Non-pigmented ciliary epithelial cell (primary cell): ENCODE results near the gene ITGB8.

Experiments
- DNase-seq: peaks from one replicate; pipeline ENCODE4 v3.0.0-alpha.2; 2010; ENCODE audit warnings: low read depth

ITGB8 gene

DNA sequence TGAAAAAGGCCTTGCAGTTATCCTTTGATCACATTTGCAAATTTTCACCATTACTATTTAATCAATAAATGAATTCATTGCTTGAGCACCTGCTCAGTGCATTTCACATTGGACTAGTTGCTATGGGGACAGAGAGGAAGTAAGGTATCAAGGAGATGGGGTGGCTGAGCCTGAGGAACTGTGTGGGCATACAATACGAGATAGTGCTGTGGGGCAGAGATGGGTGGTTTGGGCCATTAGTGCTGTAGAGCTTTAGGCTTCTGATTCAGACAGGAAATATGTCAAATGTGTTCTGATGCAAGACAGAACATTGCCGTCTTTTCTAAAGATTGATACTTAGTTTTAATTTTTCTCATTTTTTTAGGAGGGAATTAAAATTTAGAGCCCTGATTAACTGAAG is 13.2 kb downstream of the ITGB8 start:
- no peak for DNase-seq

GRCh38 chr7:20344396-20344795 is 13.7 kb downstream of the ITGB8 start:
- DNase-seq: no peak

DNA sequence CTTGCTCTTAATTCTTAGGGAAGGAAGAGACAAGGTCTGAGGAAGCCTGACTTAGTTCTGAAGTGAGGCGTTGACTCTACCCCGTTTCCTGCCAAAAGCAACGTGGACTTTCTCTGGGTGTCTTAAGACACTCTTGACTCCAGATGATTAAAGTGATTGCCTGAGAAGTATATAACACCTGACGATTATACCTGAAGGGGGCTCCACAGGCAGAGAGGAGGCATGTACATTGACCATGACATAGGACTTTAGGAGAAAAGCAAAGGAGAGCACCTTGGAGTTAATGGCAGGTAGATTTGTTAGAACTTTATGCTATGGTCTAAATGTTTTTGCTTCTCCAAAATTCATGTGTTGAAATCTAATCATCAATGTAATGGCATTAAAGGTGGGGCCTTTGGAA is 15.9 kb downstream of the ITGB8 start:
- no peak for DNase-seq

DNA sequence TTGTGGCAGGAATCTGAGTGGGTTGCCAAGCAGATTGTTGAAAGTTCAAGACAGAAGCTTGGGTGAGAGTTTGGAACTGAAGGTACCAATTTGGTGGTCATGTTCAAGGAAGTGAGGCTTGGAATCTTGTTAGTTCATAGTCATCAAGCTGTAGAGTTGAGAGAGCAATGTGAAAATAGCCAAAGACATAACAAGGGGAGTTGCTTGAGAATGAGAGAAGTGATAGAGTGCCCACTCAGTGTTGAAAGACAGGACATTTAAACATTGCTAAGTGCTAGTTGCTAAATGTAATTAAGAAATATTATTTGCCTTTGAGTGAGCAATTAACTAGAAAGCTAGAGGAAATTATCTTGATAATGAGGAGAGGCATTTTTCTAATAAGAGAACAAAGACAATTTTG is 17.0 kb downstream of the ITGB8 start:
- DNase-seq: no peak

DNA sequence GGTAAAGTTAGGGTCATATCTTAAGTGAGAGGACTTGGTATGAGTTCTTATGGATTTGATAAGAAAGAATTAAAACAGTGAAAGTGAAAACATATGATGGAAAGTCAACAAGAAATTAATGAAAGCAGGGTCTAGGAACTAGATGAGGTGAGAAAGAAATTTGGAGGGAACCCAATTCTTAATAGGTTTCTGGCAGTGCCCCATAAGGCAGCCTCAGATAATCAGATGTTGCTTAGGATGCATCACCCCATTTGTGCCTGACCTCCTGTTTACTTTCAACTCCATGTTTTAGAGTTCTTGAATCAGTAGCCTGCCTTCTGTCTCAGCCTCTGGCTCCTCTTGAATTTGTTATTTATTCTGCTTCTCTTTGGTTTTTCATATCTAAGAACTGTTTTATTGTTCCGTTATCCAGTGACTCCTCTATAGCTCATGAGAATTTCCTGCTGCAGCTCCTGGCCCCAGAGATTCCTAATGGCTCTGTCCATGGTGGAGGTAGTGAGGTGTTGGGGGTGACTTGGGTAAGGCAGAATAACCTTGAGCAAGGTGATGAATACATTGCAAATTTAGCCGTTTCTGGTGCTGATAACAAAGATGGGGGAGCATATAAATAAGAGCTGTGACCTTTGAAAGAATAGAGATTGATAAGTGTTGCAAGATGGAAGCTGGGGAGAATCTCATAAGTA is 17.6 kb downstream of the ITGB8 start:
- no peak for DNase-seq

DNA sequence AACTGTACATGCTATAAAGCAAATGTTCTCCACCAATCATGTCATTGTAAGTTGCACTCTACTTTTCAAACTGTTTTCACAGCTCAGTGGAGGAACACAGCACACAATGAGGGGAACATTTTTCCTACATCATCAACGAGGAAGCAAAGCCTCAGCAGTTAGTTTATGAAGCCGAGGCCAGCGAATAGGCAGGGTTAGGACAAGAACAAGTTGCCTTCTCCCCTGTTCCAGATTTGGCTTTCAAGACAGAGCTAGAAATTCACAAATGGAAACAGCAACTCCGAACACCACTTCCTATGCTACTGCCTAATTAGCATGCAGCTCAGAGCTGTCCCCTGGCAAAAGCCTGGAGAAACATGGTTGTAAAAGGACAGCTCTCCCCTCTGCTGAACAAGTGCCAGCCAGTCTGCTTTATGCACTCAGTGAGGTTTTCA is 19.8 kb downstream of the ITGB8 start:
- DNase-seq: no peak

DNA sequence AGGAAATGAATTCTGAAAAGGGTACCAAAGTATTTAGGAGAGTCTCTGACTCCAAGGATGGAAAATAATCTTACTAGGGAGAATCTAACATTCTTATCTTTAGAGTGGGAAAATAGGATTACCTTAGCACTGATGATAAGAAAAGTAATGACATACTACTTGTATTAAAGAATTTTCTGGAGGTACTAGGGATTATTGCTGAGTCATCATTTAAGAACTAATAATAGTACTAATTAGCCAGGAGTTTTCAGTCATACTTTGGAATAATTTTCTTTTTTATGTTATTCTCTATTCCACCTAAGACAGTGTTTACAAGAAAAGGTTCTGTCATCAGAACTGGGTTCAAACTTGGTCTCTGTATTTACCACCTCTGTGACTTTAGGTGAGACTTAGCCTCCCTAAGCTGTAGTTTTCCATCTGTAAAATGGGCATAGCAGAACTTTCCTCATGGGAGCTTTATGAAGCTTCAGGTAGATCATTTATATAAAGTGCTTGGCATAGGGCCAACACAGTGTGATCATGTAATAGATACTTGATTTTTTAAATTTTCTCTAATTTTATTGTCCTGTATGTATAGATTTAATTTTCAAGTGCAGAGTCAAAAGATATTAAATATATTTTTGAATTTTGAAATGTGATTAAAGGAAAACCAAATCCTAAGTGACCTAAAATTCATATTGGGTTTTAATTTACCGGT is 20.4 kb downstream of the ITGB8 start:
- no peak for DNase-seq

- no peak for DNase-seq
Observed at GRCh38 chr7:20351901-20352300, 21.2 kb downstream of the ITGB8 start.

DNA sequence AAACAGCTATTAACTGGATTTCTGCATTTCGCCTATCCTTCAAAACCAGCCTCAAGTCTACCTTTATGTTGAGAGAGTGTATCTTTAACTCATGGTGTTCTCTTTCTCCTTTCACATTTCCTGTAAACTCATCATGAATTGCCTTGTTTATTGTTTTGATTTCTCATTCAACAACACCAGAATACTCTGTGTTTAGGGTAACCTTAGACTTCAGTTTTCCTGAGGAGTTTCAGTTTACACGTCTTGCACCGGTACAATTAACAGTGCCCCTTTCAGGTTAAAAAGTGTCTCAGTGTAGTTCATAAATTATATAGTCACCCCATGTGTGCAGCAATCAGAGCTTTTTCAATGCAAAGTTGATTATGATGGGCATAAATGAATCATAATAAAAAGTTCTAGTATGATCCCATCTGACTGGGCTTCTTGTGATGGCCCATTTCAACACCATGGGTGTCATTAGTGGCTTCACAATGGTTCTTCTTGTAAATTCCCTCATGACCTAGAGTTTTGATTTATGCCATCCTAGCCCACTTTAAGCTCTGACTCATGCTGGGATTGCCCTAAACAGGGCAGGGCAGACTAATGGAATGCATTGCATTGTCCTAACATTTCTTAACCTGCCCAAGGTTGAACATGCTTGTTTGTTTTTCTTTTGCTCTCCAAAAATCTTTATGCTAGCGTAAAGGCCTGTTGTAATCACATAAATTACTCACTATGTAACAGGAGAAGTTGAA is 22.0 kb downstream of the ITGB8 start:
- no peak for DNase-seq

- DNase-seq: no peak
Observed at GRCh38 chr7:20354610-20355528, 24.2 kb downstream of the ITGB8 start.

DNA sequence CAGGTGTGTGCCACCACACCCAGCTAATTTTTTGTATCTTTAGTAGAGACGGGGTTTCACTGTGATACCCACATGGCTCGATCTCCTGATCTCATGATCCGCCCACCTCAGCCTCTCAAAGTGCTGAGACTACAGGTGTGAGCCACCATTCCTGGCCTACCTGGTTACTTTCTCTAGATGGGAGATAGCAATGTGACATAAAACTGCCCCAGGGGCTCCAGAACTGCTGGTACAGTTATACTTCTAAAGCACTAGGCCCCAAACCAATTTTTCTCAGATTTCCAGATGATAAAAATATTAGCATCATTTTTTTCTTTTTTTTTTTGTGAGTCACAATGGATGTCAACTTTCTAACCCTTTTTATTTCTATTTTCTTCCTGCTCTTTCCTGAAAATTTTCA is 27.4 kb downstream of the ITGB8 start:
- no peak for DNase-seq

GRCh38 chr7:20358762-20359282 is 28.1 kb downstream of the ITGB8 start:
- DNase-seq: no peak

- no peak for DNase-seq
Observed at GRCh38 chr7:20359341-20359963, 28.8 kb downstream of the ITGB8 start.

DNA sequence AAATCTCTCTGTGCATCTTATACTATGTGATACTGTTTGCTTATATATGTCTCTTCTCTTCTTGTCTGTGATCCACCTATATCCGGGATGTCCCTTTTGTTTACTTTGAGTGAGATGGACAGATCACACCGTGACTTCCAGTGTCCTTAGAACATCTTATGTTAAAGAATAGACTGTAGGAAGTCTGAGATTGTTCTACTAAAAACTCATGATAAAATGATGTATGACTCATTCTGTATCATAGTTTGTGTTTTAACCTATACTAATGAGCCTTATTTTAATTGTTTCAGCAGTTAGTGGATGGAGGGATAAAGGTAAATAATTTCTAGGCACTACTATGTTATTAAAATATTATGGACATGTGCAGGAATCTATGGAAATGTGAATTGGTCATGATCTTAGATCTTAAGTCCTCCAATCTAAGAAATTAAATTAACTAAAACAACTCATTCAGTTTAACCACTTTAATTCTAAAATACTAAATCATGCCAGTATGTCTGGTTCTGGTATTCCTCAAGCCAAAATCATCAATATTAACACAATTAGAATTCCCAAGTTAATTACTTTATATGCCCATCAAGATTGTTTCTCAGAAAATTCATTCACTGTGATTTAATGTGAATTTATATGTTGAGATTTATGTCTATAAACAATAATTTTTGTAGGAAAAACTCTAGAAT is 32.0 kb downstream of the ITGB8 start:
- no peak for DNase-seq

- DNase-seq: no peak
Observed at GRCh38 chr7:20364571-20365196, 34.0 kb downstream of the ITGB8 start.

DNA sequence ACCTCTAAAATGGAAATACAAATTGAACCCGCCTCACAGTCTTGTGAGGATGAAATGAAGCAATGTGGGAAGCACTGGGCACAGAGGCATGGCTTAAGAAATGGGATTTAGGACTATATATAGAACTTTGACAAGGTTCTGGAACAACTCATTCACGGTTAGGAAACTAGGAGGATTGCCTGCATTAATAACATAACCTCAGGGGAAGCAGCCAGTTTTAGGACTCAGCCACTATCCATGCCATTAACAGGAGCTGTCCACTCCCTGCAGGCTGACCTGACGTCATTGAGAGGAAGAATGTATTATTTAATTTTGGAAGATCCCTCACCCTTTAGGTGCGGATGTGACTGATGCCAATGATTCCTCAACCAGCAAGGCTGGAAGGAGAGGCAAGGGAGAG is 34.8 kb downstream of the ITGB8 start:
- DNase-seq: no peak

- DNase-seq: no peak
Observed at GRCh38 chr7:20374399-20374798, 43.7 kb downstream of the ITGB8 start.

GRCh38 chr7:20376796-20377195 is 46.1 kb downstream of the ITGB8 start:
- no peak for DNase-seq

- no peak for DNase-seq
Observed at GRCh38 chr7:20381406-20382034, 50.8 kb downstream of the ITGB8 start.

DNA sequence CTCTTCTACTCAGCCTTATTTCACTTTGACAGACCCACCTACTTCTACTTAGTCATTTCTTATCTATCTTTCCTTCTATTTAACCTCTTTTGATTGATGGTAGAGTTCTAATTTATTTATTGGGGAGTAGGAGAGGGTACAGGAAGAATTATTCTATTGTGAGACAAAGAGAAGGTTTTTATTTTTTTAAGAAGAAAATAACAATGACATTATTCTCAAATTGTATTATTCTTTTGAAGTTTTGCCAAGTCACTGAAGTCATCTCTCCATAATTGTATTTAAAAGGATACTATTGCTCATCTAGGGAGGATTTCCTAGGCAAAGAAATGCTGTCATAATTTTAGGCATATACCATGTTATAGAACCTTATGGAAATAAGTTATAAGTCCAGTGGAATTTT is 52.7 kb downstream of the ITGB8 start:
- no peak for DNase-seq
